ENCODE measurements around the gene CTU2.

Gene CTU2

DNA sequence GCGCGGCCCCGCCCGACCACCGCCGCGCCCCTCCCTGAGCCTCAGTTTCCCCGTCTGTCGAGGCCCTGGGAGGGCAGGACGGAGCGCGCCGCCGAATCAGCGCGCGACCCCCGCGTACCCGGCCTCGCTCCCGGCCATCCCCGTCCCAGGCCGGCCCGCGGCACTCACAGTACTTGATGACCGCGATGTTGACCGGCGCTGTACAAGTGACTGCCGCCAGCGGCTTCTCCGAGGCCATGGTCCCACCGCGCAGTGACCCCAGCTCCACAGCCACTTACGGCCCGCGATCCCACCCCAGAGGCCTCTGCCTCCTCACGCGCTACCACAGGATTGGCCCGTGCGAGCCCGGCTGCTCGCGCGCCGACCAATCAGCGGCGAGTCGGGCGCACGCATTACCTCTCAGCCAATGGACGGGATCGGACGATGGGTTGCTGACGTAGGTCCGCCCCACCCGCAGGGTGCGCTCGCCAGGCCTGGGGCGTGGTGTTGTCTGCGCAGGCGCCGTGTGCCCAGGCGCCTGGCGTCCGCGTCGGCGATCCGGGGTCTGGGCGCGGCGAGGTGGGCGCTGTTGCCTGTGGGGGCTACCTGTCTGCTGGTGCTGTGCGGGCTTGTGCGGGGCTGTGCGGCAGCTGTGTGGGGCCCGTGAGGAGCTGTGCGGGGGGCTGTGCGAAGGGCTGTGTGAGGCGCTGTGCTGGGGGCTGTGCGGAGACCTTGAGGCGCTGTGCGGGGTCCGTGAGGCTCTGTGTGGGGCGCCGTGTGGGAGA is 43.3 kb upstream of the CTU2 start, which contains the start of gene MVD:
MVD (minus strand) TSS at position 249 of the 764 bp plus-strand sequence; CDS start at position 238, 11 bp downstream.
- TF ChIP-seq, protein P1, sequence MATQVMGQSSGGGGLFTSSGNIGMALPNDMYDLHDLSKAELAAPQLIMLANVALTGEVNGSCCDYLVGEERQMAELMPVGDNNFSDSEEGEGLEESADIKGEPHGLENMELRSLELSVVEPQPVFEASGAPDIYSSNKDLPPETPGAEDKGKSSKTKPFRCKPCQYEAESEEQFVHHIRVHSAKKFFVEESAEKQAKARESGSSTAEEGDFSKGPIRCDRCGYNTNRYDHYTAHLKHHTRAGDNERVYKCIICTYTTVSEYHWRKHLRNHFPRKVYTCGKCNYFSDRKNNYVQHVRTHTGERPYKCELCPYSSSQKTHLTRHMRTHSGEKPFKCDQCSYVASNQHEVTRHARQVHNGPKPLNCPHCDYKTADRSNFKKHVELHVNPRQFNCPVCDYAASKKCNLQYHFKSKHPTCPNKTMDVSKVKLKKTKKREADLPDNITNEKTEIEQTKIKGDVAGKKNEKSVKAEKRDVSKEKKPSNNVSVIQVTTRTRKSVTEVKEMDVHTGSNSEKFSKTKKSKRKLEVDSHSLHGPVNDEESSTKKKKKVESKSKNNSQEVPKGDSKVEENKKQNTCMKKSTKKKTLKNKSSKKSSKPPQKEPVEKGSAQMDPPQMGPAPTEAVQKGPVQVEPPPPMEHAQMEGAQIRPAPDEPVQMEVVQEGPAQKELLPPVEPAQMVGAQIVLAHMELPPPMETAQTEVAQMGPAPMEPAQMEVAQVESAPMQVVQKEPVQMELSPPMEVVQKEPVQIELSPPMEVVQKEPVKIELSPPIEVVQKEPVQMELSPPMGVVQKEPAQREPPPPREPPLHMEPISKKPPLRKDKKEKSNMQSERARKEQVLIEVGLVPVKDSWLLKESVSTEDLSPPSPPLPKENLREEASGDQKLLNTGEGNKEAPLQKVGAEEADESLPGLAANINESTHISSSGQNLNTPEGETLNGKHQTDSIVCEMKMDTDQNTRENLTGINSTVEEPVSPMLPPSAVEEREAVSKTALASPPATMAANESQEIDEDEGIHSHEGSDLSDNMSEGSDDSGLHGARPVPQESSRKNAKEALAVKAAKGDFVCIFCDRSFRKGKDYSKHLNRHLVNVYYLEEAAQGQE (IDR thresholded peaks at IDR 0.05; ENCODE audit: insufficient replicate concordance, low read depth): no peak
- TF ChIP-seq POLR2AphosphoS5 (IDR thresholded peaks at IDR 0.05; ENCODE audit: low read depth): no peak
- TF ChIP-seq GABPA (IDR thresholded peaks at IDR 0.05; ENCODE audit: low read depth): no peak
- no peak for TF ChIP-seq SPI1 (IDR thresholded peaks at IDR 0.05; ENCODE audit: borderline replicate concordance, low read depth)
- TF ChIP-seq, protein P2, sequence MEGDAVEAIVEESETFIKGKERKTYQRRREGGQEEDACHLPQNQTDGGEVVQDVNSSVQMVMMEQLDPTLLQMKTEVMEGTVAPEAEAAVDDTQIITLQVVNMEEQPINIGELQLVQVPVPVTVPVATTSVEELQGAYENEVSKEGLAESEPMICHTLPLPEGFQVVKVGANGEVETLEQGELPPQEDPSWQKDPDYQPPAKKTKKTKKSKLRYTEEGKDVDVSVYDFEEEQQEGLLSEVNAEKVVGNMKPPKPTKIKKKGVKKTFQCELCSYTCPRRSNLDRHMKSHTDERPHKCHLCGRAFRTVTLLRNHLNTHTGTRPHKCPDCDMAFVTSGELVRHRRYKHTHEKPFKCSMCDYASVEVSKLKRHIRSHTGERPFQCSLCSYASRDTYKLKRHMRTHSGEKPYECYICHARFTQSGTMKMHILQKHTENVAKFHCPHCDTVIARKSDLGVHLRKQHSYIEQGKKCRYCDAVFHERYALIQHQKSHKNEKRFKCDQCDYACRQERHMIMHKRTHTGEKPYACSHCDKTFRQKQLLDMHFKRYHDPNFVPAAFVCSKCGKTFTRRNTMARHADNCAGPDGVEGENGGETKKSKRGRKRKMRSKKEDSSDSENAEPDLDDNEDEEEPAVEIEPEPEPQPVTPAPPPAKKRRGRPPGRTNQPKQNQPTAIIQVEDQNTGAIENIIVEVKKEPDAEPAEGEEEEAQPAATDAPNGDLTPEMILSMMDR (IDR thresholded peaks at IDR 0.05; ENCODE audit: insufficient read depth, low read length): no peak
- Histone ChIP-seq H3K4me3 (replicated peaks; ENCODE audit: insufficient read depth, low read length) (peak within 1 kb of the TSS; percentile 70), H3K27ac (replicated peaks) (peak within 1 kb of the TSS; percentile 72), H3K27me3 (ENCODE audit: insufficient read depth, poor library complexity, severe bottlenecking) (no peaks in the 10 kb centered on the region)
- DNase-seq (ENCODE audit: low read depth in 1 of 2, low spot score in 1 of 2): peak; percentile 88 to 89

DNA sequence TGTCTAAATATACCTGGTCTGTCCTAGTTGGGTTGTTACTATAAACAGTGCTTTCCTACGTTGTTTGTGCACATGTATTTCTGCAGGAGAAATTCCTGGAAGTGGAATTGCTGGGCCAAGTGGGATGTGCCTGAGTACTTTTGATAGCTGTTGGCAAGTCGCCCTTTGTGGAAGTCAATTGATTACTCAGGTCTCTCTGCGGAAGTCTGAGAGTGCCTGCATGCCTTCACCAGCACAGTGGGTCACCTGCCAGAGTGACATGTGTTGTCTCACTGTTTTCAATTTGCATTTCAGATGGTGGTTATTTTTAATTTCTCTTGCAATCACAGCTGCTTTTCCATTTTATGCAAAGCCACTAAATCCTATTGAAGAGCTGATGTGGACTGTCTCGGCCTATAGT is 41.2 kb upstream of the CTU2 start:
- H3K27me3 ChIP-seq (ENCODE audit: insufficient read depth, poor library complexity, severe bottlenecking): no peaks in the 10 kb centered on the region
- H3K27ac ChIP-seq (replicated peaks): no peak overlapping the region
- no peak for DNase-seq (ENCODE audit: low read depth in 1 of 2, low spot score in 1 of 2)
- no peak for TF ChIP-seq POLR2AphosphoS5 (IDR thresholded peaks at IDR 0.05; ENCODE audit: low read depth)
- no peak for TF ChIP-seq GABPA (IDR thresholded peaks at IDR 0.05; ENCODE audit: low read depth)
- TF ChIP-seq, protein P2 (IDR thresholded peaks at IDR 0.05; ENCODE audit: insufficient read depth, low read length): no peak
- TF ChIP-seq, protein P1 (IDR thresholded peaks at IDR 0.05; ENCODE audit: insufficient replicate concordance, low read depth): no peak
- TF ChIP-seq SPI1 (IDR thresholded peaks at IDR 0.05; ENCODE audit: borderline replicate concordance, low read depth): no peak
- no peak overlapping the region for H3K4me3 ChIP-seq (replicated peaks; ENCODE audit: insufficient read depth, low read length)

DNA sequence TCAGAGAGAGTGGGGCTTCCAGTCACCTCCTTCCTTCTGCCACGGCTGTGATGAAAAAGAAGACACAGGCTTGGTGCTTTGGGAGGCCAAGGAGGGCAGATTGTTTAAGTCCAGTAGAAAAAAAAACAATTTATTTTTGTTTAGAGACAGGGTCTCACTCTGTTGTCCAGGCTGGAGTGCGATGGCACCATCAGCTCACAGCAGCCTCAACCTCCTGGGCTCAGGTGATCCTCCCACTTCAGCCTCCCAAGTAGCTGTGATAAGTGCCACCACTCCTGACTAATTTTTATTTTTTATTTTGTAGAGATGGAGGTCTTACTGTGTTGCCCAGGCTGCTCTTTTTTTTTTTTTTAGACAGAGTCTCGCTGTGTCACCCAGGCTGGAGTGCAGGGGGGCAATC is 40.7 kb upstream of the CTU2 start:
- no peaks in the 10 kb centered on the region for H3K27me3 ChIP-seq (ENCODE audit: insufficient read depth, poor library complexity, severe bottlenecking)
- no peak overlapping the region for H3K4me3 ChIP-seq (replicated peaks; ENCODE audit: insufficient read depth, low read length)
- TF ChIP-seq POLR2AphosphoS5 (IDR thresholded peaks at IDR 0.05; ENCODE audit: low read depth): no peak
- TF ChIP-seq, protein P1 (IDR thresholded peaks at IDR 0.05; ENCODE audit: insufficient replicate concordance, low read depth): no peak
- no peak for TF ChIP-seq SPI1 (IDR thresholded peaks at IDR 0.05; ENCODE audit: borderline replicate concordance, low read depth)
- TF ChIP-seq, protein P2 (IDR thresholded peaks at IDR 0.05; ENCODE audit: insufficient read depth, low read length): no peak
- no peak for TF ChIP-seq GABPA (IDR thresholded peaks at IDR 0.05; ENCODE audit: low read depth)
- DNase-seq (ENCODE audit: low read depth in 1 of 2, low spot score in 1 of 2): no peak
- H3K27ac ChIP-seq (replicated peaks): no peak overlapping the region

Measured in HL-60 (cell line).